Colonic mucosa (tissue), 4 donors: ENCODE data around the gene SCMH1. TPM values are rescaled to one million over a fixed set of nuclear protein-coding genes. Genes with fewer than 3 reads are reported as not detected.

Source experiments
- DNase-seq: peaks from one replicate; pipeline ENCODE4 v3.0.0-alpha.2; 2020
- H3K27ac ChIP-seq: fragments of 200-600 bp; one replicate; pipeline ENCODE4 v1.8.0; 2021
- H3K27me3 ChIP-seq: fragments of 200-600 bp; one replicate; pipeline ENCODE4 v1.8.0; 2021
- H3K36me3 ChIP-seq: fragments of 200-600 bp; one replicate; pipeline ENCODE4 v1.8.0; 2021
- H3K4me1 ChIP-seq: fragments of 200-600 bp; one replicate; pipeline ENCODE4 v1.8.0; 2021; ENCODE audit warnings: mild to moderate bottlenecking
- H3K4me3 ChIP-seq: fragments of 200-600 bp; one replicate; pipeline ENCODE4 v1.8.0; 2021
- H3K9ac ChIP-seq, 2 donors: one replicate each; pipeline ENCODE4 v1.7.0; 2013; ENCODE audit warnings: control low read depth in 2 of 2, low read depth in 2 of 2, low read length in 2 of 2
- H3K9me3 ChIP-seq: fragments of 200-600 bp; one replicate; pipeline ENCODE4 v1.8.0; 2021
- intact Hi-C: fragments of 100-400 bp; cut with DNase I; formaldehyde crosslinking; loops from one replicate; pipeline ENCODE4 v1.14.1; 2022
- total RNA-seq, 2 donors: library from RNA; stranded (reverse); fragmentation: NEBNext Ultra II Directional in 1 of 2; extraction: Animal tissue kit (Norgen Biotek cat#: 25700) in 1 of 2; gene quantifications; one replicate each; pipeline ENCODE4 v1.2.1, GENCODE V29; 2021
- TF ChIP-seq, protein P1 (sequence below): fragments of 200-600 bp; IDR thresholded peaks from one replicate; pipeline ENCODE4 v1.8.0; 2022; ENCODE audit warnings: antibody characterized with exemption, mild to moderate bottlenecking
- donor health status: healthy.
- donor health status: DM: no; HTN: no; CAD: no.
- donor health status: DM: no; HTN: no; CAD: no.

Gene SCMH1
- total RNA-seq, 2 donors from 2014 or later = 26.3 to 32.7 TPM

DNA sequence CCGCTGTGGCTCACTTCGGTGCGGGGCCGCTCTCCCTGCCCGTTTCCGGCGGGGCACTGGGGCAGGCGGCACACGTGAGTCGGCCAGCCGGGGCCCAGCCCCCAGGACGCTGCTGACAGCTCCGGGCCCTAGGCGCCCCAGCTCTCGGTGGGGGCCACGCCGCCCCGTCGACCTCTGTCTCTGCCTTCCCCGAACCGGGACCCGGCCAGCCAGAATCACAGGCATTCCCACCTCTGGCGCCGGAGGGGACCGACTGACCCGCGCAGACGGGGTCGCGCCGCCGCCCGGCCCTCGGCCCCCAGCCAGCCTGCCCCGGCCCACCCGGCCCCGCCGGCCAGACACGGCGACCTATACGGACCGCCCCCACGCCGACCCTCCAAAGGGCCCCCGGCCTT, 755 bp downstream of the SCMH1 start:
- TF ChIP-seq, protein P1, sequence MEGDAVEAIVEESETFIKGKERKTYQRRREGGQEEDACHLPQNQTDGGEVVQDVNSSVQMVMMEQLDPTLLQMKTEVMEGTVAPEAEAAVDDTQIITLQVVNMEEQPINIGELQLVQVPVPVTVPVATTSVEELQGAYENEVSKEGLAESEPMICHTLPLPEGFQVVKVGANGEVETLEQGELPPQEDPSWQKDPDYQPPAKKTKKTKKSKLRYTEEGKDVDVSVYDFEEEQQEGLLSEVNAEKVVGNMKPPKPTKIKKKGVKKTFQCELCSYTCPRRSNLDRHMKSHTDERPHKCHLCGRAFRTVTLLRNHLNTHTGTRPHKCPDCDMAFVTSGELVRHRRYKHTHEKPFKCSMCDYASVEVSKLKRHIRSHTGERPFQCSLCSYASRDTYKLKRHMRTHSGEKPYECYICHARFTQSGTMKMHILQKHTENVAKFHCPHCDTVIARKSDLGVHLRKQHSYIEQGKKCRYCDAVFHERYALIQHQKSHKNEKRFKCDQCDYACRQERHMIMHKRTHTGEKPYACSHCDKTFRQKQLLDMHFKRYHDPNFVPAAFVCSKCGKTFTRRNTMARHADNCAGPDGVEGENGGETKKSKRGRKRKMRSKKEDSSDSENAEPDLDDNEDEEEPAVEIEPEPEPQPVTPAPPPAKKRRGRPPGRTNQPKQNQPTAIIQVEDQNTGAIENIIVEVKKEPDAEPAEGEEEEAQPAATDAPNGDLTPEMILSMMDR = no peak

DNA sequence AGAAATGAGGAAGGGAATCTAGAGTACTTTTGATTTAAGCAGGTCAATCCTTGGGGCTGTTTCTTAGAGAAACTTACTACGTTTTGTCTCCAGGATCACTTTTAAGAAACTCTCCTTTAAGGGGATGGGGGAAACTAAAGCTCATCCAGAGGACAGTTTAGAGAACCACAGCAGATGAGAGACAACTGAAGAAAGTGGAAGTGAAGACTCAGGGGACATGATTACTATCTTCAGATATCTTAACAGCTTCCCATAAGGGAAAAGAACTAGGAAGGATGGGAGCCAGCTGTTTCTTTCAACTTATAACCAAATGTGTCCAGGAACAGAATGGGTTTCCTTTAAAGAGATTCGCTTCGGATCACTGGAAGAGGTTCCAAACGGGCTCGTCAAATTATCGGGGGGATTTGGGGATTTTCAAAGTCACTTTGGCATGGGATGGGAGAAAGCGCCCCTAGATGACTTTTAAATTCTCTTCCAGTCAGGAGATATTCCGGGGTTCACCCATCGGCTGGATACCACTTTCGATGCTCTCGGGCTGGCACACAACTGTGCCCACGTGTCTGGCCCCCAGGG, 1.2 kb downstream of the SCMH1 start:
- intact Hi-C loops = no loop called here
- peak overlapping the region; percentile 74 to 96 for H3K9ac ChIP-seq

More for the DNA sequence above, 755 bp downstream of the SCMH1 start:
- DNase-seq = peak; percentile 57
- intact Hi-C loops = no loop called here
- H3K9me3 ChIP-seq = no peaks in the 10 kb centered on the region
- no peaks in the 10 kb centered on the region for H3K27me3 ChIP-seq
- no peaks in the 10 kb centered on the region for H3K36me3 ChIP-seq
- H3K4me1 ChIP-seq = peaks cover 7% of the 10 kb centered on the region
- peak overlapping the region; percentile 74 to 96 for H3K9ac ChIP-seq
- peak overlapping the region; percentile 84 for H3K27ac ChIP-seq
- H3K4me3 ChIP-seq = peak overlapping the region; percentile 83

DNA sequence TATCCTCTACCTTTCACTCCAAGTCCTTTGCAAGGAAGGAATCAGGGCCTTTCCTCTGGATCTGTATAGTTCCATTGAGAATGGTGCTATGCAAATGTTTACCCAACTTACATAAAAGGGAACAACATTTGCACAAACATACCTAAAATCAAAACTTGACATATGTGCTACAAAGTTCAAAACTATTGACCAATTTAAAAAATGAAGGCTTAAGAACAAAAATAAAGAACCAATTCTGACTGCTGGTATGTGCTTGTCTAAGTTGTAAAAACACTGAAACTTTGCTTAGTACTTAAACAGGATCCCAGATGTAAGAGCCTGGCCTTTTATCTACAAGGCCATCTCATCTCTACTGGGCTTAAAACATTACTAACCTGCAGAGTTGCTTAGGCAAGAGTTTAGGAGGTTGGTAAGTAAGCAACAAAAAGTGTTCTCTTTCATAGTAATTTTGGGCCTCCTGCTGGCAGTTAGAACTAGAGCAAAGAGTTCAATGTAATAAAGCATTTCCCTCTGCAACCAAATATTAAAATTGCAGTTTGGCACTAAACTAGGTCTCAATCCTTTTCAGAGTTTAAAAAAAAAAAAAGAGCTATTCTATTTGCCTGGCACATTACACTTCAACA, 2.0 kb downstream of the SCMH1 start:
- H3K9ac ChIP-seq = no peak overlapping the region
- intact Hi-C loops = no loop called here
- no peak for DNase-seq
- no peaks in the 10 kb centered on the region for H3K27me3 ChIP-seq
- TF ChIP-seq, protein P1 = no peak
- no peak overlapping the region for H3K4me3 ChIP-seq
- peak overlapping the region; percentile 84 for H3K27ac ChIP-seq
- peaks cover 7% of the 10 kb centered on the region for H3K4me1 ChIP-seq
- no peaks in the 10 kb centered on the region for H3K36me3 ChIP-seq
- H3K9me3 ChIP-seq = no peaks in the 10 kb centered on the region

More for the DNA sequence above, 1.2 kb downstream of the SCMH1 start:
- no peaks in the 10 kb centered on the region for H3K36me3 ChIP-seq
- no peak for DNase-seq
- no peaks in the 10 kb centered on the region for H3K9me3 ChIP-seq
- peaks cover 7% of the 10 kb centered on the region for H3K4me1 ChIP-seq
- peak overlapping the region; percentile 84 for H3K27ac ChIP-seq
- TF ChIP-seq, protein P1 = no peak
- H3K27me3 ChIP-seq = no peaks in the 10 kb centered on the region
- peak overlapping the region; percentile 83 for H3K4me3 ChIP-seq

DNA sequence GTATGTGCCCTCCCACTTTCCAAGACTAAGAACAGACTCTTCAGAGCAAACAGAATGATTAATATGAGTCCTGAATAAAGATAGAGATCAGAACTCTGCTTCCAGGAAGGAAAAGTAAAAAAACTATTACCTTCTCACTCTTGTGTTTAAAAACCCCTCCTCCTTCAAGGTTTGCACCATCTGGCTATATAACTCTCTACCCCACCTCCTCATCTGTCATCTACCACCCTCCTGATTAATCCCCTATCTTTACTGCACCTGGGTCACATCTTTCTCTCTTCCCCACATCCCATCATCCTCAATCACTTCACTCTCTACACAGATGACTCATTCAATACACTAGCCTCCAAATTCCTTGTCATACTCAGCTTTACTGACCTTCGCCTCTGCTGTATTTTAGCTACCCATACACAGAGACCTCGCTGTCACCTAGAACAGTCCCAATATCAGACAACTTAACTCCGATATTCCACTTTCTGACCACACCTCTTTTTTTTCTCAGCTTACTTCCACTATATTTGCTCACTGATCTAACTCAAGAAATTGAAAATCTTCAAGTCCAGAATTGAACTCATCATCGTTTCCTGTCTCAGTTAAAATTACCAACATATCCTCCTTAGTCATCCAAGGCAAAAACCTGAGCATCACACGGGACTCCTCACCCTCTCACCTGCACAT, 3.7 kb downstream of the SCMH1 start:
- H3K4me3 ChIP-seq = no peak overlapping the region
- no peaks in the 10 kb centered on the region for H3K27me3 ChIP-seq
- no peak for DNase-seq
- H3K9ac ChIP-seq = no peak overlapping the region
- H3K4me1 ChIP-seq = peaks cover 7% of the 10 kb centered on the region
- intact Hi-C loops = no loop called here
- H3K36me3 ChIP-seq = no peaks in the 10 kb centered on the region
- no peak overlapping the region for H3K27ac ChIP-seq
- no peaks in the 10 kb centered on the region for H3K9me3 ChIP-seq
- TF ChIP-seq, protein P1 = no peak

DNA sequence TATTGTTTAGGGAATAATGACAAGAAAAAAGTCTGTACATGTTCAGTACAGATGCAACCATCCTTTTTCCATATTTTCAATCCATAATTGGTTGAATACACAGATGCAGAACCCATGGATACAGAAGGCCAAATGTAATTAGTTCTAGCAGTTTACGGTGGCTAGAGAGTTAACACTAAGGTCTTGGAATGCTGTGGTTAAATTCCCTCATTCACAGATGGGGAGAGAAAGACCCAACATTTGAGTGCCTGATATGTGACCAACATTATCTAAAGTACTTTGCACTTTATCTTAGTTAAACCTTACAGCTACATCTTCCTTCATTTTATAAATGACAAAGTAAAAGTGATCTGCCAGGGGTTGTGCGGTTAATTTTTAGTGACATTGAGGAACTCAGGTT, 5.3 kb downstream of the SCMH1 start:
- intact Hi-C loops = no loop called here
- H3K4me1 ChIP-seq = peaks cover 4% of the 10 kb centered on the region
- H3K4me3 ChIP-seq = no peak overlapping the region
- H3K27me3 ChIP-seq = no peaks in the 10 kb centered on the region
- no peak for DNase-seq
- no peaks in the 10 kb centered on the region for H3K9me3 ChIP-seq
- no peak overlapping the region for H3K9ac ChIP-seq
- H3K27ac ChIP-seq = no peak overlapping the region
- TF ChIP-seq, protein P1 = no peak
- no peaks in the 10 kb centered on the region for H3K36me3 ChIP-seq
